ENCODE results near the gene CHRNB2. TPM values are rescaled to one million over a fixed set of nuclear protein-coding genes. Genes with fewer than 3 reads are reported as not detected.

The CHRNB2 gene
- total and polyA plus RNA-seq, 2 experiments from 2014 or later, result not detected

- TF ChIP-seq EZH2 (IDR thresholded peaks at IDR 0.05; ENCODE audit: insufficient read depth, poor library complexity, severe bottlenecking), result no peak
- no peak for TF ChIP-seq EZH2phosphoT487 (IDR thresholded peaks at IDR 0.05; ENCODE audit: insufficient read depth, low read depth)
- Histone ChIP-seq H3K4me1 (ENCODE audit: insufficient read depth) (peaks cover 18% of the 10 kb centered on the region), H4K20me1 (ENCODE audit: insufficient read depth) (peaks cover 13% of the 10 kb centered on the region; the same call in 1 of the 2 replicates), H3K4me3 (peak overlapping the region; percentile 89; the same call in 1 of the 2 replicates), H3K9me3 (ENCODE audit: low read depth) (no peaks in the 10 kb centered on the region), H3K36me3 (ENCODE audit: low read depth) (no peaks in the 10 kb centered on the region), H3K9ac (no peak overlapping the region), H3K79me2 (ENCODE audit: insufficient read depth) (peaks cover 89% of the 10 kb centered on the region), H3K27ac (peak overlapping the region; percentile 96), H3K27me3 (replicated peaks; ENCODE audit: insufficient read depth) (no peaks in the 10 kb centered on the region), H2AFZ (no peak overlapping the region), H3K4me2 (ENCODE audit: unreplicated experiment) (peak overlapping the region; percentile 87), H3F3A (ENCODE audit: insufficient read depth) (peaks cover 45% of the 10 kb centered on the region), H3K9me2 (ENCODE audit: insufficient read depth) (no peaks in the 10 kb centered on the region)
- 86 to 87% methylated on average over 12 of the region's 12 CpGs for WGBS, 2 experiments (ENCODE audit: low coverage in 1 of 2, low lambda C conversion rate in 2 of 2, missing lambda C conversion rate in 2 of 2)
- peak; percentile 51 for DNase-seq
- in situ Hi-C loops (cut with MboI), result no loop called here
Measured at GRCh38 chr1:154609398-154610380, 42.1 kb downstream of the CHRNB2 start.

- TF ChIP-seq EZH2 (IDR thresholded peaks at IDR 0.05; ENCODE audit: insufficient read depth, poor library complexity, severe bottlenecking), result no peak
- TF ChIP-seq EZH2phosphoT487 (IDR thresholded peaks at IDR 0.05; ENCODE audit: insufficient read depth, low read depth), result no peak
- Histone ChIP-seq H3K4me2 (ENCODE audit: unreplicated experiment) (no peak overlapping the region), H3K9ac (no peak overlapping the region), H3K4me1 (ENCODE audit: insufficient read depth) (peaks cover 13% of the 10 kb centered on the region), H3K9me3 (ENCODE audit: low read depth) (no peaks in the 10 kb centered on the region), H3K27ac (no peak overlapping the region), H3K4me3 (no peak overlapping the region), H3K27me3 (replicated peaks; ENCODE audit: insufficient read depth) (no peaks in the 10 kb centered on the region), H2AFZ (no peak overlapping the region), H3K79me2 (ENCODE audit: insufficient read depth) (peaks cover 89% of the 10 kb centered on the region), H3K36me3 (ENCODE audit: low read depth) (no peaks in the 10 kb centered on the region), H3K9me2 (ENCODE audit: insufficient read depth) (no peaks in the 10 kb centered on the region), H3F3A (ENCODE audit: insufficient read depth) (peaks cover 35% of the 10 kb centered on the region), H4K20me1 (ENCODE audit: insufficient read depth) (no peaks in the 10 kb centered on the region; the same call in 1 of the 2 replicates)
- 71 to 76% methylated on average over 10 of the region's 10 CpGs for WGBS, 2 experiments (ENCODE audit: low coverage in 1 of 2, low lambda C conversion rate in 2 of 2, missing lambda C conversion rate in 2 of 2)
- in situ Hi-C loops (cut with MboI), result no loop called here
- DNase-seq, result no peak
Measured at GRCh38 chr1:154611150-154611862, 43.7 kb downstream of the CHRNB2 start.

GRCh38 chr1:154614247-154614646 is 46.7 kb downstream of the CHRNB2 start:
- no peak overlapping the region for H3K4me2 ChIP-seq (ENCODE audit: unreplicated experiment)
- H3K9me2 ChIP-seq (ENCODE audit: insufficient read depth), result no peaks in the 10 kb centered on the region
- H2AFZ ChIP-seq, result no peak overlapping the region
- in situ Hi-C loops (cut with MboI), result no loop called here
- TF ChIP-seq EZH2phosphoT487 (IDR thresholded peaks at IDR 0.05; ENCODE audit: insufficient read depth, low read depth) (no peak), EZH2 (IDR thresholded peaks at IDR 0.05; ENCODE audit: insufficient read depth, poor library complexity, severe bottlenecking) (no peak)
- H3K9ac ChIP-seq, result no peak overlapping the region
- H3K27ac ChIP-seq, result no peak overlapping the region
- peaks cover 100% of the 10 kb centered on the region for H3K79me2 ChIP-seq (ENCODE audit: insufficient read depth)
- no peaks in the 10 kb centered on the region; the same call in 1 of the 2 replicates for H4K20me1 ChIP-seq (ENCODE audit: insufficient read depth)
- no peaks in the 10 kb centered on the region; the same call in 1 of the 2 replicates for H3K36me3 ChIP-seq (ENCODE audit: low read depth)
- WGBS, 2 experiments (ENCODE audit: low coverage in 1 of 2, low lambda C conversion rate in 2 of 2, missing lambda C conversion rate in 2 of 2), result 96 to 99% methylated on average over 4 of the region's 4 CpGs
- H3K4me1 ChIP-seq (ENCODE audit: insufficient read depth), result peaks cover 4% of the 10 kb centered on the region
- no peak for DNase-seq
- peaks cover 15% of the 10 kb centered on the region for H3F3A ChIP-seq (ENCODE audit: insufficient read depth)
- H3K9me3 ChIP-seq (ENCODE audit: low read depth), result no peaks in the 10 kb centered on the region
- H3K27me3 ChIP-seq (replicated peaks; ENCODE audit: insufficient read depth), result no peaks in the 10 kb centered on the region
- H3K4me3 ChIP-seq, result no peak overlapping the region

GRCh38 chr1:154614901-154615300 is 47.3 kb downstream of the CHRNB2 start:
- H3F3A ChIP-seq (ENCODE audit: insufficient read depth), result peaks cover 9% of the 10 kb centered on the region
- H3K27ac ChIP-seq, result no peak overlapping the region
- no peaks in the 10 kb centered on the region; the same call in 1 of the 2 replicates for H3K36me3 ChIP-seq (ENCODE audit: low read depth)
- H4K20me1 ChIP-seq (ENCODE audit: insufficient read depth), result peaks cover 3% of the 10 kb centered on the region; the same call in 1 of the 2 replicates
- DNase-seq, result no peak
- TF ChIP-seq EZH2phosphoT487 (IDR thresholded peaks at IDR 0.05; ENCODE audit: insufficient read depth, low read depth), result no peak
- no peak for TF ChIP-seq EZH2 (IDR thresholded peaks at IDR 0.05; ENCODE audit: insufficient read depth, poor library complexity, severe bottlenecking)
- 88 to 92% methylated on average over 6 of the region's 6 CpGs for WGBS, 2 experiments (ENCODE audit: low coverage in 1 of 2, low lambda C conversion rate in 2 of 2, missing lambda C conversion rate in 2 of 2)
- H3K27me3 ChIP-seq (replicated peaks; ENCODE audit: insufficient read depth), result no peaks in the 10 kb centered on the region
- no peaks in the 10 kb centered on the region for H3K9me2 ChIP-seq (ENCODE audit: insufficient read depth)
- in situ Hi-C loops (cut with MboI), result no loop called here
- H3K9ac ChIP-seq, result no peak overlapping the region
- H3K9me3 ChIP-seq (ENCODE audit: low read depth), result no peaks in the 10 kb centered on the region
- peaks cover 100% of the 10 kb centered on the region for H3K79me2 ChIP-seq (ENCODE audit: insufficient read depth)
- no peak overlapping the region for H2AFZ ChIP-seq
- H3K4me3 ChIP-seq, result no peak overlapping the region
- H3K4me2 ChIP-seq (ENCODE audit: unreplicated experiment), result no peak overlapping the region
- no peaks in the 10 kb centered on the region for H3K4me1 ChIP-seq (ENCODE audit: insufficient read depth)

Measured in GM23248 (cell line).